Hematopoietic multipotent progenitor cell (in vitro differentiated cells): ENCODE data around the gene RNGTT. TPM values are rescaled to one million over a fixed set of nuclear protein-coding genes. Genes with fewer than 3 reads are reported as not detected.

Experiments used
- DNase-seq, 3 donors: peaks; one replicate each; pipeline ENCODE4 v3.0.0-alpha.2; 2011 to 2015; ENCODE audit warnings: low read depth in 2 of 3, low spot score in 2 of 3
- total RNA-seq: library from RNA; depleted of rRNA; stranded (reverse); fragments of >200 nt; gene quantifications from one replicate; pipeline ENCODE4 v1.2.3, GENCODE V29; 2012

Gene RNGTT
- total RNA-seq, 1 donor: 9.4 TPM

GRCh38 chr6:88671624-88672023 is 291.8 kb downstream of the RNGTT start:
- no peak for DNase-seq

- DNase-seq: peak in 2 of 3 donors; percentile 7 to 16
Measured at GRCh38 chr6:88670369-88670768, 293.0 kb downstream of the RNGTT start.

DNA sequence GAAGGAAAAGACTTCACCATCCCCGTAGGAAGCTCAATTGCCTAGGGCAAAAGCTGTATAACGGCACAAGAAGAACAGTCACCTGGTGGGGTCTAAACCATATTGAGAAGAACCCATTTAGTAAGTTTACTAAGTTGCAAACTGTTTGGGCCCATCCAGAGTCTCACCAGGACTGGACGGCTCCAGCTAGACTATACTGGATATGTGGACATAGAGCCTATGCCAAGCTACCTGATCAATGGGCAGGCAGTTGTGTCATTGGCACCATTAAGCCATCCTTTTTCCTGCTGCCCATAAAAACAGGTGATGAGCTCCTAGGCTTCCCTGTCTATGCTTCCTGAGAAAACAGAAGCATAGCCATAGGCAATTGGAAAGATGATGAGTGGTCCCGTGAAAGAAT is 293.9 kb downstream of the RNGTT start:
- DNase-seq: no peak

DNA sequence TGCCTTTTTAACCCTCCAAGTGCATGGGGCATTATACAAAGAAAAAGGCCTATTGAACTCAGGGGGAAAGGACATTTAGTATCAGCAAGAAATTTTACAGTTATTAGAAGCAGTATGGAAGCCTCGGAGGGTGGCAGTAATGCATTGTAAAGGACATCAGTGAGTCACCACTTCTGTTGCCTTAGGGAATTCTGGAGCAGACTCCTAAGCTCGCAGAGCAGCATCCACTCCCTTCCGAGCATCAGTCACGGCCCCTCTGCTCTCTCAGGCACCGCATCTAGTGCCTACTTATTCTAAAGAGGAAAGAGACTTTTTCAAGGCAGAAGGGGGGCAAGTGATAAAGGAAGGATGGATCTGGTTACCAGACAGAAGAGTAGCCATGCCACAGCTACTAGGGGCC is 296.5 kb downstream of the RNGTT start:
- DNase-seq: no peak

- DNase-seq: no peak
Measured at GRCh38 chr6:88665131-88665530, 298.3 kb downstream of the RNGTT start.

- no peak for DNase-seq
Measured at GRCh38 chr6:88663801-88664200, 299.6 kb downstream of the RNGTT start.

DNA sequence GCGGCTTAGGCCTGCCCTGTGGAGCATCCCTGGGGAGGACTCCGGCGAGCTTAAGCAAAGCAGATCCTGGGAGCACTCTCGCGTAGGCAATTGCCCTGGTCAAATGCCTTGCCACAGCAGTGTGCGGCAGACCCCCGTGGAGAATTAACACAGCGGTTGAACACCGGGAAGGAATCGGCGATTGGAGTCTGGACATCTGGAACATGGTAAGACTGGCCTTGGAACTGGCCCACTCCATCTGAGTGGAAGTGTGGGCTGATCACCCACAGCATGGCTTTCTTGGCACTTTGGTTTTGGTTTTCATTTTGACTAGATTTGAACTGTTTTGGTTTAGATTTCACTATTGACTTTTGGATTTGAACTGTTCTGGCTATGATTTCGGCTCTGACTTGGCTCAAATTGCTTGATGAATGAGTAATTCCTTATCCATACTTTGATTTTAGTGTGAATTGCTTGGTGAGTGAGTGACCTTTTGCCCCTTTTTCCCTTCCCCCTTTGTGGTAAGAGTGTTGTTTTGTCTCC is 300.7 kb downstream of the RNGTT start:
- no peak for DNase-seq

- no peak for DNase-seq
Measured at GRCh38 chr6:88662163-88662580, 301.2 kb downstream of the RNGTT start.

DNA sequence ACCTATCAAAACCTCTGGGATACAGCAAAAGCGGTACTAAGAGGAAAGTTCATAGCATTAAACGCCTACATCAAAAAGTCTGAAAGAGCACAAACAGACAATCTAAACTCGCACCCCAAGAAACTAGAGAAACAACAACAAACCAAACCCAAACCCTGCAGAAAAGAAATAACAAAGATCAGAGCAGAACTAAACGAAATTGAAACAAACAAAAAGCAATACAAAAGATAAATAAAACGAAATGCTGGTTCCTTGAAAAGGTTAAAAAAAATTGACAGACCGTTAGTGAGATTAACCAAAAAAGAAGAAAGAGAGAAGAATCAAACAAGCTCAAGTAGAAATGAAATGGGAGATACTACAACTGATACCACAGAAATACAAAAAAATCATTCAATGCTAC is 302.3 kb downstream of the RNGTT start:
- no peak for DNase-seq

- DNase-seq: no peak
Measured at GRCh38 chr6:88655586-88655985, 307.8 kb downstream of the RNGTT start.

DNA sequence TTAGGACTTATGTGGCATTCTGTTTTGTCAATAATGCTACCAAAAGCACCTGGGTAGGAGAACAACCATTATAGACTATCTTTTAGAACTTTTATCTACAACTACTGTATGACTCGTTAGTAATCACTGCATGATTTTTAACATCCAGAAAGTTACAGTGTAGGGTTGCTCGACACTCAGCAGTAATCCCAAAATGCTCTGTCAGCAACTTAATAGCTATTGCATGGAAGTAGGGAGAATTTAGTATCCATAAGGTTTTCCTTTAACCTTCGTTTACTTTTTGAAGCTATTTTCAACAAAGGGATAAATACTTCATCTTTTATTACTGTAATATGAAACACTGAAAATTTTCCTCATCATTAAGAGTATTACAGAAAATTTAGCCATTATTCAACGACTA is 309.5 kb downstream of the RNGTT start:
- DNase-seq: no peak

GRCh38 chr6:88651400-88651799 is 312.0 kb downstream of the RNGTT start:
- DNase-seq: no peak

DNA sequence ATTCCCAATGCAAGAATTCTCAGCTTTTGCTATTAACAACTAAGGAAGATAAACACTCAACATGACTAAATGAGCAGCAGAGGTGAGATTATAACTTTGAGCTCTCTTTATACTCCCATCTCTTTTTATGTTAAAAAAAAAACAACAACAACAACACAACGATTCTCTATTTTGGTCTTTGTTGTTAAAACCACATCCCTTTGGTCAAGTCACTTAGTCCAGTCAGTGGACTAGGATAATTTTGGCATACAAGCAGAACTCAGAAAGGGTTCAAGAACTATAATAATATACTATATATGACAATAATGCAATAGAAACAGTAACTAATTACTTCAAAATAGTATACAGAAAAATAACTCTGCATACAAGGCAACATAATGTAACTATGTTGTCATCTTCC is 312.4 kb downstream of the RNGTT start:
- no peak for DNase-seq

GRCh38 chr6:88650029-88650619 is 313.3 kb downstream of the RNGTT start:
- no peak for DNase-seq

DNA sequence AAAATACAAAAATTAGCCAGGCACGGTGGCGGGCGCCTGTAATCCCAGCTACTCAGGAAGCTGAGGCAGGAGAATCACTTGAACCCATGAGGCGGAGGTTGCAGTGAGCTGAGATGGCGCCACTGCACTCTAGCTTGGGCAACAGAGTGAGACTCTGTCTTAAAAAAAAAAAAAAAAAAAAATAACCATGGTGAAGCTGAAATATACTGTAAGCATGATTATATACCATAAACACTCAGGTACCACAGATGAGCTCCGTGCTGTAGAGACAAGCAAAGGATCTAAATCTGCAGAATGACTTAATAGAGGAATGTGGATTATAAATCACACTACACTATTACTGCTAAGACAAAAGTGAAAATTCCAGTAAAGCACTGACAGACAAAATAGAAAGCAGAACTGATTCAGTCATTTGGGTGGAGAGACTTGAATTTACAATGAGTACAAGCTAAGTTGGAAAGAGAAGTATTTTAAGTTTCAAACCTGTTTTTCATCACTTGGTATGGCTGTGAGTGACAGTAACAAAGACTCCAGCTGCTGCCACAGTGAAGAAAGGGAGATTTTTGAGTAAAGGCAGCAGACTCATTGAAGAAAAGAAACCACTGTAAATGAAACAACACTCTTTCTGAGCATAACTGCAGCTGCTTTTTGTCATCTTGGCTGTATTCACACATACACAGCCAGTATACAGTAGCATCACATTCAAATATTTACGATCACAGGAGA is 322.1 kb downstream of the RNGTT start:
- DNase-seq: no peak

- no peak for DNase-seq
Measured at GRCh38 chr6:88637761-88638545, 325.5 kb downstream of the RNGTT start.

DNA sequence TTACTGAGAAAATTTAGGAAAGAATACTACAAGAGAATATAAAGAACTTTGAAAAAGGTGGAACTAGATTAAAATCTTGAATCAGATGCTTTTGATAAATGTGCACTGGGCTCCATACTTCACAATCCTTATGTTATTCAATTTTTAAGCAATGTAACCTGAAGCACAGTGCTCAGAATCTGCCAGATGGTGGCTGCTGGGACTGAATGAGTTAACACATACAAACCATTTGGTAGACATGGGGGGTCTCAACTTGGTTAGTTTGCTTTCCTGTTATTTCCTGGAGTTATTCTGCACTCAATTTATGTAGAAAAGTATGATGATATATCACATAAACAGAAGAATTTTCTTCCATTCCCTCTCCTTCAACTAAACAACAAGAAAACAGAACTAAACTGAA is 326.5 kb downstream of the RNGTT start:
- DNase-seq: no peak

GRCh38 chr6:88633782-88634181 is 329.6 kb downstream of the RNGTT start:
- no peak for DNase-seq

DNA sequence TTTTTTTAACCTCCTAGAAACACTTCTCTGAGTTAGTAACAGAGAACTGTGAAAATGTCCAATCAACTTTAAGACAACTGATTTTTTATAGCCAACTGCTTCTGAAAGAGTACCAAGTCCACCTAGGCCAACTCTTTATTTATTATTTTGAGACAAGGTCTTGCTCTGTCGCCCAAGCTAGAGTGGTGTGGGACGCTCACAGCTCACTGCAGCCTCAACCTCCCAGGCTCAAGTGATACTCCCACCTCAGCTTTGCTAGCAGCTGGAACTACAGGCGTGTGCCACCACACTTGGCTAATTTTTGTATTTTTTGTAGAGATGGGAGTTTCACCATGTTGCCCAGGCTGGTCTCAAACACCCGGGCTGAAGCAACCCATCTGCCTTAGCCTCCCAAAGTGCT is 331.6 kb downstream of the RNGTT start:
- DNase-seq: no peak

DNA sequence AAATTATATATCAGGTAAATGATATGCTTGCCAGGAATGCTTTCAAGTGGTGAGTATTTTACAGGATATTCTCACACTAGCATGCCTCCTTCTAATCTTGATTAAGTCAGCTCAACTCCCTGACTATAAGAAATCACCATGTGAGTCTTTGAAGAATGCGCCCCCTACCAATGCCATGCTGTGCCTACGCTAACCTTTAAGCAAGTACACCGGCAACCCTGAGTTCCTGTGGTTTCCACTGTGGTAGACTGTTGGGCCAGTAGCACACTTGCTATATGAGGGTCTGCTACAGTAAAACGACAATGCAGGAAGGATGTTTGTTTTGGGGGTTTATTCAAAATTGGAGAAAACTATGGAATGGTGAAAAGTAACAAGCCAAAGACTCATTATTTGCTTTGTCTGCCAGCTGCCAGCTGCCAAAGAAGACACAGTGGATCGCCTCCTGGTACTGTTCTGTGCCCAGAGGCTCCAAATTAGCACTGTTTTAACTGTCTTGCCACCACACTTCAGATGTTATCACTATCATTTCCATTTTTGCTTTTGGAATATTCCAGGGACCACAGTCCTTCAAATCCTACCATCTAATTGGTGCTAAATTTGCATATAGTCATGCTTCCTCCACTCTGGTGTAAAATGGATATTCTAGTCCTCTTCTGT is 333.5 kb downstream of the RNGTT start:
- peak in 2 of 3 donors; percentile 27 to 59 for DNase-seq

GRCh38 chr6:88626460-88626859 is 337.0 kb downstream of the RNGTT start:
- DNase-seq: no peak
